Esophagus squamous epithelium (tissue), 5 donors: ENCODE results near the gene MAPK12. TPM values are rescaled to one million over a fixed set of nuclear protein-coding genes. Genes with fewer than 3 reads are reported as not detected.

ENCODE experiments used
- DNase-seq: peaks from one replicate; lab custom pipeline; 2025; lab: John Stamatoyannopoulos, UW
- H3K27ac ChIP-seq, 4 donors: fragments of 200-600 bp; sonication (generic); one replicate each; pipeline ENCODE4 v1.5.1; 2016 to 2019; ENCODE audit warnings: mild to moderate bottlenecking in 1 of 4
- H3K27me3 ChIP-seq, 4 donors: fragments of 200-600 bp; sonication (generic); 1 replicate in 3 of 4; 2 replicates in 1 of 4; pipeline versions ENCODE4 v1.5.1 to v1.6.0; 2017 to 2021; ENCODE audit warnings: antibody characterized with exemption in 1 of 4
- H3K36me3 ChIP-seq, 3 donors: fragments of 200-600 bp; sonication (generic); one replicate each; pipeline ENCODE4 v1.5.1; 2016 to 2019
- H3K4me1 ChIP-seq, 3 donors: fragments of 200-600 bp; sonication (generic); one replicate each; pipeline ENCODE4 v1.5.1; 2017 to 2019
- H3K4me3 ChIP-seq, 4 donors: fragments of 200-600 bp; sonication (generic); 1 replicate in 3 of 4; 2 replicates in 1 of 4; pipeline ENCODE4 v1.5.1; 2016 to 2019; ENCODE audit warnings: mild to moderate bottlenecking in 2 of 4, moderate library complexity in 1 of 4
- H3K9me3 ChIP-seq, 3 donors: fragments of 200-600 bp; sonication (generic); one replicate each; pipeline ENCODE4 v1.5.1; 2016 to 2019
- CTCF ChIP-seq, 6 experiments: fragments of 450-650 bp in 4 of 6; fragments of 200-600 bp in 2 of 6; sonication (generic) in 2 of 6; IDR thresholded peaks; one replicate each; pipeline ENCODE4 v1.5.1; 2016 to 2019; ENCODE audit warnings: antibody characterized with exemption in 6 of 6, mild to moderate bottlenecking in 4 of 6, moderate library complexity in 4 of 6
- POLR2A ChIP-seq, 4 donors: fragments of 450-650 bp; IDR thresholded peaks; one replicate each; pipeline ENCODE4 v1.6.1; 2017; ENCODE audit warnings: antibody characterized with exemption in 4 of 4, mild to moderate bottlenecking in 4 of 4, moderate library complexity in 3 of 4
- WGBS, 2 donors: methylation state at CpG; one replicate each; pipeline ENCODE4 v1.1.5; 2018; 5-methylcytosine and 5-hydroxymethylcytosine counted together
- intact Hi-C: fragments of 100-400 bp; cut with DNase I; formaldehyde crosslinking; loops from one replicate; pipeline ENCODE4 v1.15.0; 2022
- total RNA-seq, 4 donors: library from RNA; depleted of rRNA; stranded (reverse); fragments of >200 nt; gene quantifications; one replicate each; pipeline ENCODE4 v1.1.0, GENCODE V29; 2016
- donor health status: DM: yes; HTN: yes; CAD: no.

MAPK12 gene
- total RNA-seq, 4 donors from 2014 or later, result 0.19 to 6.9 (median 2.3) TPM

DNA sequence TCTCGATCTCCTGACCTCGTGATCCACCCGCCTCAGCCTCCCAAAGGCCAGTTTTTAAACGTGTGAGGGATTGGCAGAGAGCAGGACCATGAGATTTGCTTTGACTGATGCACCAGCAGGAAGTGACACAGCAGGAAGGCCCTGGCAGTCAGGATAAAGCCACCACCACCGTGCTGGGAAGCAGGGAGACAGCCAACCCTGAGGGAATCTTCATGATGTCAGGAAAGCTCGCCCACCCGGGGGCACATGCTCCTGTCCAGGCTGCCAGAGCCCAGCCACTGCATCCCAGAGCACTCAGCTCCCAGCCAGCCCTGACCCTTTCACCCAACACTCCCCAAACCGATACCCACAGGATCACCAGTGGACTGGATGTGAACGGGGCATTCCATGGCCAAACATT is 22.7 kb downstream of the MAPK12 start:
- no peak overlapping the region for H3K27ac ChIP-seq
- no peak for DNase-seq
- H3K36me3 ChIP-seq, result peaks cover 0 to 59% (median 0%) of the 10 kb centered on the region in 3 donors
- H3K27me3 ChIP-seq, result no peaks in the 10 kb centered on the region
- 68 to 74% methylated on average over 4 to 5 of the region's 9 CpGs for WGBS, 2 donors
- H3K9me3 ChIP-seq, result no peaks in the 10 kb centered on the region
- intact Hi-C loops, result no loop called here
- no peak for TF ChIP-seq CTCF (IDR thresholded peaks at IDR 0.05)
- no peak for TF ChIP-seq POLR2A (IDR thresholded peaks at IDR 0.05)
- peaks cover 14 to 34% (median 31%) of the 10 kb centered on the region in 3 donors for H3K4me1 ChIP-seq
- no peak overlapping the region for H3K4me3 ChIP-seq

DNA sequence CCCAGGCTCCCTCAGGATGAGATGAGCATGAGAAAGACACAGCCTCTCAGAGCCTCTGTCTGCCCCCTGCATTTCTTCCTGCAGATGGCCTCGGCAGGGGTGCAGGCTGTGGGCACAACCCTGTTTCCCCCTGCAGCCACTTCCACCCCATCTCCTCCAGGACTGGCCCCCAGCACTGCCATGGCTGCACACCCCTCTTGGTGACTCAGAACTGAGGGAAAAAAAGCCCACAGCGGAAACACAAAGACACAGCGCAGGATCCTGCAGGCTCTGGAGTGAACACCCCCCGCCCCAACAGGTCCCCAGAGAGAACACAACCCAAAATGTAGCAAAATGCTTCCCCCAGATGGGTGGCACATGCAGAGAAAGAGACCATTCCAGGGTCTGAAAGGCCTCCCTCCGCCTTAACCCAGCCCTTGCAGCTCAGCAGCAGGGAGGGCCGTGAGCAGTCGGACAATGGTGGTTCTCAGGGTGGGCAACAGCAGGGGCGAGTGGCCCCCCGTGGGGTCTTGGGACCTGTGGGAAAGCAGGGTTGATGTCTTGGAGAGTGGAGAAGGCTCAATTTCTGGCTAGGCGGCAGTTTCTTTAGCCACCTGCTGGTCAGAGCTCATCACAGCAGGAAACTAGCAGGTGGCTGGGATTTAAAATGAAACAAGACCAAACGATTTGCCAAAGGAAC is 24.6 kb downstream of the MAPK12 start:
- WGBS, 2 donors, result 56 to 90% methylated on average over 3 to 5 of the region's 11 CpGs
- H3K36me3 ChIP-seq, result peaks cover 0 to 78% (median 0%) of the 10 kb centered on the region in 3 donors
- H3K27ac ChIP-seq, result no peak overlapping the region
- no peaks in the 10 kb centered on the region for H3K9me3 ChIP-seq
- H3K4me3 ChIP-seq, result no peak overlapping the region
- H3K27me3 ChIP-seq, result no peaks in the 10 kb centered on the region
- DNase-seq, result no peak
- intact Hi-C loops, result no loop called here
- TF ChIP-seq CTCF (IDR thresholded peaks at IDR 0.05), result peak in 2 of 6 experiments; percentile 11 to 52
- no peak for TF ChIP-seq POLR2A (IDR thresholded peaks at IDR 0.05)
- H3K4me1 ChIP-seq, result peaks cover 7 to 15% (median 12%) of the 10 kb centered on the region in 3 donors

GRCh38 chr22:50233223-50233622 is 28.3 kb downstream of the MAPK12 start:
- Histone ChIP-seq H3K4me1 (no peaks in the 10 kb centered on the region), H3K27ac (no peak overlapping the region), H3K4me3 (no peak overlapping the region), H3K9me3 (no peaks in the 10 kb centered on the region), H3K36me3 (peaks cover 4 to 87% (median 5%) of the 10 kb centered on the region in 3 donors), H3K27me3 (no peaks in the 10 kb centered on the region)
- TF ChIP-seq POLR2A (IDR thresholded peaks at IDR 0.05), result no peak
- TF ChIP-seq CTCF (IDR thresholded peaks at IDR 0.05), result no peak
- DNase-seq, result no peak
- intact Hi-C loops, result no loop called here
- 90 to 92% methylated on average over 2 to 10 of the region's 18 CpGs for WGBS, 2 donors

GRCh38 chr22:50232481-50233151 is 28.9 kb downstream of the MAPK12 start:
- Histone ChIP-seq H3K4me3 (no peak overlapping the region), H3K36me3 (peaks cover 5 to 87% (median 8%) of the 10 kb centered on the region in 3 donors), H3K4me1 (no peaks in the 10 kb centered on the region), H3K9me3 (no peaks in the 10 kb centered on the region), H3K27ac (no peak overlapping the region), H3K27me3 (no peaks in the 10 kb centered on the region)
- TF ChIP-seq CTCF (IDR thresholded peaks at IDR 0.05) (no peak), POLR2A (IDR thresholded peaks at IDR 0.05) (no peak)
- intact Hi-C loops, result no loop called here
- WGBS, 2 donors, result 88% methylated on average over 20 of the region's 20 CpGs
- DNase-seq, result no peak

- H3K27me3 ChIP-seq, result no peaks in the 10 kb centered on the region
- H3K4me1 ChIP-seq, result no peaks in the 10 kb centered on the region
- intact Hi-C loops, result no loop called here
- TF ChIP-seq CTCF (IDR thresholded peaks at IDR 0.05) (no peak), POLR2A (IDR thresholded peaks at IDR 0.05) (no peak)
- 97 to 100% methylated on average over 7 to 9 of the region's 16 CpGs for WGBS, 2 donors
- no peak overlapping the region for H3K4me3 ChIP-seq
- H3K27ac ChIP-seq, result no peak overlapping the region
- no peaks in the 10 kb centered on the region for H3K9me3 ChIP-seq
- no peak for DNase-seq
- peaks cover 15 to 93% (median 30%) of the 10 kb centered on the region in 3 donors for H3K36me3 ChIP-seq
Measured at GRCh38 chr22:50229370-50229769, 32.1 kb downstream of the MAPK12 start.
